Measurements from ENCODE around the gene DENND5B.
"Not testable (repeated sequence)": the region's sequence is repeated elsewhere in the genome, so short reads cannot be mapped to it uniquely, and the experiment has no call there.

DENND5B gene

GRCh38 chr12:31506515-31507306, 84.2 kb downstream of the DENND5B start:
- no peak for DNase-seq (ENCODE audit: low read depth)

GRCh38 chr12:31504625-31505222, 86.2 kb downstream of the DENND5B start:
- DNase-seq (ENCODE audit: low read depth): no peak

GRCh38 chr12:31501014-31501413, 89.9 kb downstream of the DENND5B start:
- DNase-seq (ENCODE audit: low read depth): not testable (repeated sequence)

- no peak for DNase-seq (ENCODE audit: low read depth)
These were observed 91.4 kb downstream of the DENND5B start for GRCh38 chr12:31499567-31499966.

DNA sequence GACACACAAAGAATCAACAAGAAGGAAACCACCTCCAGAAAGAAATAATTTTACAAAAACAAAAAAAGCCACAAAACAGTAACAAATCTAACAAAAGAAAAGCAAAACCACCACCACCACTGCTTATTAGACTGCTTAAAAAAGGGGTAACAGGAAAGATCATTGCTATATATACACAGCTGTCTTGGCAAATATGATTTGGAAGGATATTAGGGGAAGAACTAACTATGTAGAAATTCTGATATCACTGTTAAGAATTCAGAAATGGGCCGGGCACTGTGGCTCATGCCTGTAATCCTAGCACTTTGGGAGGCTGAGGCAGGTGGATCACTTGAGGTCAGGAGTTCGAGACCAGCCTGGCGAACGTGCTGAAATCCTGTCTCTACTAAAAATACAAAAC, 92.5 kb downstream of the DENND5B start:
- DNase-seq (ENCODE audit: low read depth): no peak

GRCh38 chr12:31496257-31496656, 94.7 kb downstream of the DENND5B start:
- no peak for DNase-seq (ENCODE audit: low read depth)

DNA sequence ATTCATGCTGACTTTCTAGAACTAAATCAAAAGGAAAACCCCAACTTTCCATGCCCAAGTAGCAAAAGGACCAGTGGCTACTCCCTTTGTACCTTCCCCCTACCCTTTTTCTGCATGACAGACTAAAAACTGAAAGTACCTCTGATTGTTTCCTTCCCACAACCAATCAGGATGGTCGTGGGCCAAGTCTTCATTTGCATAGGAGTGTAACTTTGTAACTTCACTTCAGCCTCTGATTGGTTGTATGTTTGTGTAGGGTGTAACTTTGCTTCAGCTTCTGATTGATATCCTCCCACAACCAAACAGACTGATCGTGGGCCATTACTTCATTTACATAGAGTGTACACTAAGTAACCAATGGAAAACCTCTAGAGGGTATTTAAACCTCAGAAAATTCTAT, 96.5 kb downstream of the DENND5B start:
- DNase-seq (ENCODE audit: low read depth): no peak

GRCh38 chr12:31492599-31493196, 98.2 kb downstream of the DENND5B start:
- no peak for DNase-seq (ENCODE audit: low read depth)

DNA sequence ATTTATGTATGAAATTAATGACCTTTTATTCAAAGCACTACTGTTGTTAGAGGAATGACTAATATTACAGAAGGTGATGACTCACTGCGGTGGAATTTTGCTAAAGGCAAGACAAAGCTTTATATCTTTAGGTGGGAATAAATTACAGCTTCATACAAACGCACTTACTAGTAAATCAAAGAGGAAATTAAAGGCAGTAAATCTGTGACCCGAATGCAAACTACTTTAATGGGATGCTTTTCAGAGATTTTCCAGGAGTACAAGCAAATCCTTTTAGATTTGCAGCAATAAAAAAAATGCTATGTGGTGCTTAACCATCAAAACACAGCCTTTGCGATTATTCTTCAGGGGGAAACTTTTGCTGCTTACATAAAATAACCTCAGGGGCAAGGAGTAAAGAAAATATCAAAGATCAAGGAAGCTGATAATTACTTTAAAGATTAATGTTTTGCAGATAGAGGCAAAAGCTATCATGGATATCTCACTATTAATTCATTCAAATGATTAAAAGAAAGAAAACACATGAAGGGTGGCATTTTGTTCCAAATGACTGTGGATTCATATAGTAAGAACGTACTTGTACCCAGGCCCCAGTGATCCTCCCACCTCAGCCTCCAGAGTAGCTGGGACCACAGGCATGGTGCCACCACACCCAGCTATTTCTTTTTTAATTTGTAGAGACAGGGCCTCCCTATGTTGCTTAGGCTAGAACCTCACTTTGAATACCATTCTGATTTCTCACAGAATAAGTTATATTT, 98.9 kb downstream of the DENND5B start:
- DNase-seq (ENCODE audit: low read depth): no peak

GRCh38 chr12:31491241-31491794, 99.6 kb downstream of the DENND5B start:
- DNase-seq (ENCODE audit: low read depth): no peak

DNA sequence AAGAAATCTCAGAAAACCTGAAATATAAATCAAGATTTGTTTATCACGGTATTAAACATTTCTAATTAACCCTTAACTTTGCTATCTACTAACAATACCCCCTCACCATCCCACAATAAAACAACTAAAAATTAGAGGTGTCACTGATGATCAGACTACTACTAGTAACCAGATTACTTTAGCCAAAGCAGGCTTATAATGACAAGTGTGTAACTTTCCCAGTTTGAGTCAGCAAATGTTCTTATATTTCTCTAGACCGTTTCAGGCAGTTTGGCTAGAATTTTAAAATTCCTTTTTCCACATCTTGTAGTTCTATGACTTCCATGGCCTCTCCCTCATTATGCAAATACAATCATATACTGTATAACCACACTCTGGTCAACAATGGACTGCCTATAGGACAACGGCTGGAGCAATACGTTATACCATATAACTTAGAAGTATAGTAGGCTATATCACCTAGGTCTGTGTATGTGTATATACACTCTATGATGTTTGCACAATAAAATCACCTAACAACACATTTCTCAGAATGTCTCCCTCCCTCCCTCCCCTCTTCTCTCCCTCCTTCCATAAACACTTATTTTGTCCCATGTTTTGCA, 102.1 kb downstream of the DENND5B start:
- DNase-seq (ENCODE audit: low read depth): no peak

- no peak for DNase-seq (ENCODE audit: low read depth)
These were observed 105.4 kb downstream of the DENND5B start for GRCh38 chr12:31485571-31485970.

- no peak for DNase-seq (ENCODE audit: low read depth)
These were observed 108.1 kb downstream of the DENND5B start for GRCh38 chr12:31482816-31483215.

- no peak for DNase-seq (ENCODE audit: low read depth)
These were observed 109.5 kb downstream of the DENND5B start for GRCh38 chr12:31481415-31481814.

- DNase-seq (ENCODE audit: low read depth): no peak
These were observed 111.3 kb downstream of the DENND5B start for GRCh38 chr12:31479516-31480210.

GRCh38 chr12:31478898-31479297, 112.0 kb downstream of the DENND5B start:
- no peak for DNase-seq (ENCODE audit: low read depth)

GRCh38 chr12:31478425-31478824, 112.5 kb downstream of the DENND5B start:
- DNase-seq (ENCODE audit: low read depth): no peak

DNA sequence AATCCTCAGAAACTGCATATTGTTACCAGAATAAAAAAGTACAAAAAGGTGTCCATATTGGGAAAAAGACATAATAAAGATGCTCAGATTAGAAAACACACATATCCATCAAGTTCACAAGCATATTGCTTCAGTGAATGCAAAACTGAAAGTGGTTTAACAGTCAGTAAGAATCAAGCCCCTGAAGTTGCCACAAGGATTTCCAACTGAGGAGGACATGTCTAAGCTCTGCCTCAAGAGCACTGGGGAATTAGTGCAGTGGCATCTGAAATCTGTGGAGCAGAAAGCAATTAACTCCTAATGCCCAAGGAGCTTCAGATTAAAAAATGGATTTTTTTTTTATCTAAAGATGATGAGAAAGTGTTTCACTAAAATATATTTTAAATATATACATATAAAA, 113.2 kb downstream of the DENND5B start:
- DNase-seq (ENCODE audit: low read depth): no peak

- no peak for DNase-seq (ENCODE audit: low read depth)
These were observed 114.5 kb downstream of the DENND5B start for GRCh38 chr12:31476437-31476836.

DNA sequence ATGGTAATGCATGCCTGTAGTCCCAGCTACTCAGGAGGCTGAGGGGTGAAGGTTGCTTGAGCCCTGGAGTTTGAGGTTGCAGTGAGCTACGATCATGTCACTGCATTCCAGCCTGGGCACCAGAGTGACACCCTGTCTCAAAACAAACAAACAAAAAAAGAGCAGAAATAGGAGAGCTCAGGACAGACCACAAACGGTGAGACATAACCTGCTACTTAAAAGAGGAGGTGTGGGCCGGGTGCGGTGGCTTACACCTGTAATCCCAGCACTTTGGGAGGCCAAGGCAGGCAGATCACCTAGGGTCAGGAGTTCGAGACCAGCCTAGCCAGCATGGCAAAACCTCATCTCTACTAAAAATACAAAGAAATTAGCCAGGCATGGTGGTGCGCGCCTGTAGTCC, 115.3 kb downstream of the DENND5B start:
- DNase-seq (ENCODE audit: low read depth): not testable (repeated sequence)

DNA sequence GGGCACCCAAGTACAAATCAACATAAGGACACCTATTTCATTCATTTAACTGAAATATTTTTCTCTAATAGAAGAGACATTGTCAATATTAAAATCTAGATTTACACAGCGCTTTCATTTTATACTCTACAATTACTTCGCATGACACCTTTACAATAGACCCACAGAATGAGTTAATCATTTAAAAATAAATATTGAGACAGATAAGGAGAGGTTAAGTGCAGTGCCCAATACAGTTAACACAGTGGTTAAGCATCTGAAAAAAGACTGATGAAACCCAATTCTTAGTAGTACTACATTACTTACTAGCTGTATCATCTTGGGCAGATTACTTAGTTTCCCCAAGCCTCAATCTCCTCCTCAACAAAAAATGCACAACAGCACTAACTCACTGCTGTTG, 116.2 kb downstream of the DENND5B start:
- DNase-seq (ENCODE audit: low read depth): no peak
